GM18505 (cell line): ENCODE data around the gene ARF6.
"Not testable (repeated sequence)": the region's sequence is repeated elsewhere in the genome, so short reads cannot be mapped to it uniquely, and the experiment has no call there.

Source experiments
- ATAC-seq: cut with Tn5 transposase; IDR thresholded peaks from one replicate; pipeline ENCODE4 v1.9.1; 2021; ENCODE audit not compliant: unreplicated experiment
- POLR2A ChIP-seq: IDR thresholded peaks from 4 replicates; pipeline ENCODE4 v1.6.1; 2011; ENCODE audit warnings: borderline replicate concordance; ENCODE audit not compliant: insufficient read depth, insufficient read length; ENCODE audit errors: extremely low read depth

ARF6 gene

GRCh38 chr14:49886523-49886922 lies 6.4 kb upstream of the ARF6 start:
- TF ChIP-seq POLR2A, result no peak
- no peak for ATAC-seq

GRCh38 chr14:49888293-49888692 lies 4.6 kb upstream of the ARF6 start:
- no peak for TF ChIP-seq POLR2A
- ATAC-seq, result no peak

GRCh38 chr14:49892301-49892635 lies 614 bp upstream of the ARF6 start:
- peak; percentile 21 for ATAC-seq
- TF ChIP-seq POLR2A, result no peak

GRCh38 chr14:49893309-49894213 lies 679 bp downstream of the ARF6 start:
- ATAC-seq, result peak; percentile 46

GRCh38 chr14:49894214-49895107 lies 1.6 kb downstream of the ARF6 start:
- TF ChIP-seq POLR2A, result peak; percentile 18
- not testable (repeated sequence) for ATAC-seq

More at GRCh38 chr14:49893309-49894213, 679 bp downstream of the ARF6 start:
- TF ChIP-seq POLR2A, result peak; percentile 17

- peak; percentile 33 for TF ChIP-seq POLR2A
- no peak for ATAC-seq
Observed at GRCh38 chr14:49895480-49895879, 2.6 kb downstream of the ARF6 start.

GRCh38 chr14:49896272-49896671 lies 3.4 kb downstream of the ARF6 start:
- ATAC-seq, result not testable (repeated sequence)

GRCh38 chr14:49896966-49897365 lies 4.1 kb downstream of the ARF6 start:
- ATAC-seq, result no peak
- TF ChIP-seq POLR2A, result no peak

- ATAC-seq, result no peak
- no peak for TF ChIP-seq POLR2A
Observed at GRCh38 chr14:49897414-49897813, 4.5 kb downstream of the ARF6 start.

GRCh38 chr14:49897965-49898364 lies 5.1 kb downstream of the ARF6 start:
- no peak for ATAC-seq
- TF ChIP-seq POLR2A, result no peak

- ATAC-seq, result no peak
- TF ChIP-seq POLR2A, result no peak
Observed at GRCh38 chr14:49898485-49898884, 5.6 kb downstream of the ARF6 start.

- TF ChIP-seq POLR2A, result no peak
- ATAC-seq, result no peak
Observed at GRCh38 chr14:49900973-49901372, 8.1 kb downstream of the ARF6 start.

- not testable (repeated sequence) for ATAC-seq
Observed at GRCh38 chr14:49902679-49903246, 9.9 kb downstream of the ARF6 start.
